GM06990 (cell line): Measurements from ENCODE around the gene TGM1.

Source experiments
- DNase-seq: peaks from one replicate; pipeline ENCODE4 v3.0.0-alpha.2; 2011; ENCODE audit not compliant: insufficient read length; ENCODE audit errors: extremely low read depth
- H3K27me3 ChIP-seq: replicated peaks from 2 replicates; pipeline ENCODE4 v1.6.0; 2011; ENCODE audit warnings: low read length; ENCODE audit not compliant: control insufficient read depth, insufficient read depth
- H3K36me3 ChIP-seq: 2 replicates; pipeline ENCODE4 v1.5.1; 2011; ENCODE audit warnings: low read length; ENCODE audit not compliant: control insufficient read depth, insufficient read depth
- H3K4me3 ChIP-seq: replicated peaks from 2 replicates; pipeline ENCODE4 v1.5.1; 2011; ENCODE audit warnings: low read depth, mild to moderate bottlenecking, control low read depth, low read length
- CTCF ChIP-seq: IDR thresholded peaks from 2 replicates; pipeline ENCODE4 v1.5.1; 2011; ENCODE audit warnings: low read length, control low read depth, mild to moderate bottlenecking, inconsistent platforms; ENCODE audit not compliant: insufficient read depth, poor library complexity, severe bottlenecking

Gene TGM1

GRCh38 chr14:24258119-24258518 lies 4.9 kb downstream of the TGM1 start:
- DNase-seq: no peak
- peaks cover 15% of the 10 kb centered on the region for H3K36me3 ChIP-seq
- H3K4me3 ChIP-seq: no peak overlapping the region
- no peaks in the 10 kb centered on the region for H3K27me3 ChIP-seq
- TF ChIP-seq CTCF: no peak

DNA sequence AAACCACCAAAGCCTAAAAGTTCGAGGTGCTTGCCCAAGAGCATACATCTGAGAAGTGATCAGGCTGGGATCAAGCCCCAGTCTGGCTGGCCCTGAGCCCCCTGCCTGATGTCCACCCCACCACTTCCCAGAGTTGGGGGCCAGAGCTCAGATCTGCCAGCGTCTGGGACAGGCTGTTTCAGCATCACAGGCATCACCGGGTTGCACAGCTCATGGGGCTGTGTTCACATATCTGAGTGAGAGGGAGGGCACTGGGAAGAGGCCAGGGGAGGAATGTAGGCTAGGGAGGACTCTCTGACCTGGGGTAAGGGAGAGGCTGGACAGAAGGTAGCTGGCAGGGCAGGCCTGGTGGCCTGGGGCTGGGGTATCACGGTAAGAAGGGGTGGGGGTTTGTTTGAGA lies 6.0 kb downstream of the TGM1 start:
- DNase-seq: no peak
- H3K4me3 ChIP-seq: no peak overlapping the region
- H3K36me3 ChIP-seq: peaks cover 15% of the 10 kb centered on the region
- no peak for TF ChIP-seq CTCF
- H3K27me3 ChIP-seq: no peaks in the 10 kb centered on the region

GRCh38 chr14:24255931-24256711 lies 6.9 kb downstream of the TGM1 start:
- Histone ChIP-seq H3K27me3 (no peaks in the 10 kb centered on the region), H3K4me3 (no peak overlapping the region), H3K36me3 (peaks cover 14% of the 10 kb centered on the region)
- no peak for TF ChIP-seq CTCF
- DNase-seq: no peak

GRCh38 chr14:24255438-24255837 lies 7.5 kb downstream of the TGM1 start:
- Histone ChIP-seq H3K36me3 (peaks cover 14% of the 10 kb centered on the region), H3K4me3 (no peak overlapping the region), H3K27me3 (no peaks in the 10 kb centered on the region)
- no peak for TF ChIP-seq CTCF
- no peak for DNase-seq

DNA sequence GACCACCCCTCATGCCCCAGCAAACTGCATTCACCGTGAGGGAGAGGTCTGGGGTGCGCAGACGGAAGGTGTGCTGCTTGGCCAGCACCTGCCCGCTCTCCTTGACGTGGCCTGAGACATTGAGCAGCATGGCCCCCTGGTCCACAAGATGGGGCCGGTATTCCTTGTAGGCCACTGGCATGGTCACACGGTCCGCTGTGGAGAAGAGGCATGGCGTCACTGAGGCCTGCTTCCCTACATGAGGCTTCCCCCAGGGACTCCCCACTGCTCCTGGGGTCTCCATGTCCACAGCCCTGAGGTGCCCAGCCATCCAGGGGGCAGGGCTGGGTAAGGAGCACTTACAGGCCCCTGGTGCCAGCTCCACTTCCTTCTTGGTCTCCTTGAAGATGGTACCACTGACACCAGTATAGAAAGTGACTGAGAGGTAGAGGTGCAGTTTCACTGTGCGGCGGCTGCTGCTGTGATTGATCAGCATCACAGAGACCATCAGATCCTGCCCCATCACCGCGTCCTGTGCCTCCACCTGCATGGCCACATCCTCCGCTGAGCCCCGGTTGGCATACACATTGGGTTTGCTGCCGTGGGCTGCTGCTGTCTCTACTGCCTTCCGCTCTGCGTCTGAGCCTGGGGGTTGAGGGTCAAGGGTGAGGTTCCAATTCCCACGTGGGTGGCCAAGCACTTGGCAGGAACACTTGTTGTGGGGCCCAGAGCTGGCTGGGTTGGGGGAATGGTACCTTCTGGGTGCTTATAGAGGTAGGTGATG lies 8.2 kb downstream of the TGM1 start:
- DNase-seq: no peak
- no peak for TF ChIP-seq CTCF
- H3K27me3 ChIP-seq: no peaks in the 10 kb centered on the region
- H3K4me3 ChIP-seq: no peak overlapping the region
- H3K36me3 ChIP-seq: peaks cover 12% of the 10 kb centered on the region
